K562 (cell line): ENCODE data around the gene NFATC2. TPM values are rescaled to one million over a fixed set of nuclear protein-coding genes. Genes with fewer than 3 reads are reported as not detected.
A peak's percentile ranks its signal among the peaks of the same experiment; 100 is the strongest.

Experiments used
- ARHGAP35 ChIP-seq: fragments of 450-650 bp; IDR thresholded peaks from 2 replicates; pipeline ENCODE4 v1.6.1; 2018; ENCODE audit not compliant: partially characterized antibody
- BRD4 ChIP-seq: fragments of 200-600 bp; sonication (generic); IDR thresholded peaks from 2 replicates; pipeline ENCODE4 v1.6.1; 2017; ENCODE audit warnings: inconsistent platforms
- RB1 ChIP-seq: fragments of 450-650 bp; IDR thresholded peaks from 2 replicates; pipeline ENCODE4 v1.6.1; 2017; ENCODE audit warnings: low read depth, mild to moderate bottlenecking
- SRF ChIP-seq, 2 experiments: fragments of 250-450, 450-650 bp in 1 of 2; sonication (Bioruptor Pico) in 1 of 2; sonication (generic) in 1 of 2; formaldehyde crosslinking; IDR thresholded peaks; 2 replicates each; pipeline versions ENCODE4 v1.5.0 to v1.5.1; 2020 to 2022; ENCODE audit warnings: mild to moderate bottlenecking in 1 of 2, missing genetic modification reagents in 1 of 2
- ZNF589 ChIP-seq: fragments of 200-800 bp; sonication (Bioruptor generic); IDR thresholded peaks from 2 replicates; pipeline ENCODE4 v1.6.1; 2016; ENCODE audit warnings: low read depth, missing genetic modification characterization, missing compliant biosample characterization
- polyA plus RNA-seq, 8 experiments: library from polyadenylated mRNA; depleted of rRNA in 4 of 8; stranded (reverse) in 5 of 8; unstranded in 3 of 8; fragments of >200 nt; fragmentation: Nextera tagmentation in 2 of 8; fragmentation: Illumina TruSeq in 1 of 8; extraction: Ambion mirVana in 2 of 8; extraction: Trizol in 1 of 8; gene quantifications; 2 replicates each; pipeline versions ENCODE4 v1.2.1 to v1.2.3, GENCODE V29; 2011 to 2014; ENCODE audit warnings: inconsistent platforms in 1 of 8, missing spikeins in 1 of 8
- total RNA-seq, 7 experiments: library from RNA; depleted of rRNA in 6 of 7; stranded (reverse); fragments of >200 nt in 6 of 7; fragmentation: Illumina TruSeq in 2 of 7; extraction: Trizol in 2 of 7; gene quantifications; 2 replicates each; pipeline versions ENCODE4 v1.2.1 to v1.2.3, GENCODE V29; 2011 to 2021; ENCODE audit warnings: low replicate concordance in 1 of 7
- TF ChIP-seq, protein P1 (sequence below): fragments of 250-450 bp; sonication (Bioruptor Pico); IDR thresholded peaks from 2 replicates; pipeline ENCODE4 v1.4.0; 2020; ENCODE audit warnings: mild to moderate bottlenecking, moderate library complexity, borderline replicate concordance
- TF ChIP-seq, protein P2 (sequence below): sonication (generic); formaldehyde crosslinking; IDR thresholded peaks from 2 replicates; pipeline ENCODE4 v1.8.0; 2022; ENCODE audit warnings: mild to moderate bottlenecking, missing genetic modification reagents
- TF ChIP-seq, protein P3 (sequence below): sonication (generic); formaldehyde crosslinking; IDR thresholded peaks from 2 replicates; pipeline ENCODE4 v1.9.0; 2022; ENCODE audit warnings: mild to moderate bottlenecking, missing genetic modification reagents
- TF ChIP-seq, protein P4 (sequence below): fragments of 450-650 bp; IDR thresholded peaks from 2 replicates; pipeline ENCODE4 v1.6.1; 2016; ENCODE audit warnings: mild to moderate bottlenecking, moderate library complexity

The NFATC2 gene
- total and polyA plus RNA-seq, 9 of the 15 experiments (the other 6 are each of a cell fraction or from before 2014, with no cell fraction given), result 1.9 to 11.2 (median 3.0) TPM

DNA sequence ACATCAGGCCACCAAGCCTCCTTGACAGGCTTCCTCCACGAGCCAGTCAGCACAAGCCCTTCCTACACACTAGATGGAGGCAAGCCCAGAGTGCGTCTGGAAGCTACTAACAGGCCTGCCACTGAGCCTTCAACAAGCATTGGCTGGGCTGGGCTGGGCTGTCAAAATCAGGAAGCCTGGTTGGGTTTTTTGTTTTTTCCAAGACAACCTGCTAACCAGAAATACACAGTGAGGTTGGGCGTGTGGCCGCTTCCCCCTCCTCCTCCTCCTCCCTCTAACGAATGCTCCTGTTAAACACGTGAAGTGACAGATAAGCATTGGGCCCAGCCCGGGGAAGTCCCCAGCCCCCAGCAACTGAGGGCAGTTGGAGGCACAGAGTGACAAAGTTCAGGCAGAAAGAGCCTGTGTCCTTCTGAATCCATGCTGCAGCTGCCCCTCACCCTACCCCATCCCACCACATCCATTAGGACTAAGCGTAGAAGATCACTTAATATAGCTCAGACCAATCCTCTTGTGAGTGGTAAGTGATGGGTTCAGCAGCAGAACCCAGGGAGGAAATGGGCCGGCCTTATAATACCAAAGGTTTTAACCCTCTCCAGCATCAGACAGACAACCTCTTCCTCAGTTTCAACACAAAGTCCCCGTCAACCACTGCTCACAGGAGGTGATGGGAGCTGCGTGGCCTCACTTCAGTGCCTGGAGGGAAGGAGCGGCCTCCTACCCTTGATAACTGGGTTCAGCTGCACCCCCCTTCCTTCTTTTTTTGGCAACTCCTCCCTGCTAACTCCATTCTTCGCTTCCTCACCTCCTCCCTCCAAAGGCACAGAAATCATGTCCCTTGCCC is 1.1 kb downstream of the NFATC2 start (continued):
- TF ChIP-seq, protein P1, sequence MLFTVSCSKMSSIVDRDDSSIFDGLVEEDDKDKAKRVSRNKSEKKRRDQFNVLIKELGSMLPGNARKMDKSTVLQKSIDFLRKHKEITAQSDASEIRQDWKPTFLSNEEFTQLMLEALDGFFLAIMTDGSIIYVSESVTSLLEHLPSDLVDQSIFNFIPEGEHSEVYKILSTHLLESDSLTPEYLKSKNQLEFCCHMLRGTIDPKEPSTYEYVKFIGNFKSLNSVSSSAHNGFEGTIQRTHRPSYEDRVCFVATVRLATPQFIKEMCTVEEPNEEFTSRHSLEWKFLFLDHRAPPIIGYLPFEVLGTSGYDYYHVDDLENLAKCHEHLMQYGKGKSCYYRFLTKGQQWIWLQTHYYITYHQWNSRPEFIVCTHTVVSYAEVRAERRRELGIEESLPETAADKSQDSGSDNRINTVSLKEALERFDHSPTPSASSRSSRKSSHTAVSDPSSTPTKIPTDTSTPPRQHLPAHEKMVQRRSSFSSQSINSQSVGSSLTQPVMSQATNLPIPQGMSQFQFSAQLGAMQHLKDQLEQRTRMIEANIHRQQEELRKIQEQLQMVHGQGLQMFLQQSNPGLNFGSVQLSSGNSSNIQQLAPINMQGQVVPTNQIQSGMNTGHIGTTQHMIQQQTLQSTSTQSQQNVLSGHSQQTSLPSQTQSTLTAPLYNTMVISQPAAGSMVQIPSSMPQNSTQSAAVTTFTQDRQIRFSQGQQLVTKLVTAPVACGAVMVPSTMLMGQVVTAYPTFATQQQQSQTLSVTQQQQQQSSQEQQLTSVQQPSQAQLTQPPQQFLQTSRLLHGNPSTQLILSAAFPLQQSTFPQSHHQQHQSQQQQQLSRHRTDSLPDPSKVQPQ (CRISPR knock-in tag), result no peak
- TF ChIP-seq ARHGAP35 (no peak), RB1 (0 out of 2 replicates have a peak, but pooled peaks have one; percentile 14), ZNF589 (no peak), BRD4 (no peak), SRF (CRISPR knock-in tag; IDR thresholded peaks at IDR 0.05) (no peak)
- TF ChIP-seq, protein P2, sequence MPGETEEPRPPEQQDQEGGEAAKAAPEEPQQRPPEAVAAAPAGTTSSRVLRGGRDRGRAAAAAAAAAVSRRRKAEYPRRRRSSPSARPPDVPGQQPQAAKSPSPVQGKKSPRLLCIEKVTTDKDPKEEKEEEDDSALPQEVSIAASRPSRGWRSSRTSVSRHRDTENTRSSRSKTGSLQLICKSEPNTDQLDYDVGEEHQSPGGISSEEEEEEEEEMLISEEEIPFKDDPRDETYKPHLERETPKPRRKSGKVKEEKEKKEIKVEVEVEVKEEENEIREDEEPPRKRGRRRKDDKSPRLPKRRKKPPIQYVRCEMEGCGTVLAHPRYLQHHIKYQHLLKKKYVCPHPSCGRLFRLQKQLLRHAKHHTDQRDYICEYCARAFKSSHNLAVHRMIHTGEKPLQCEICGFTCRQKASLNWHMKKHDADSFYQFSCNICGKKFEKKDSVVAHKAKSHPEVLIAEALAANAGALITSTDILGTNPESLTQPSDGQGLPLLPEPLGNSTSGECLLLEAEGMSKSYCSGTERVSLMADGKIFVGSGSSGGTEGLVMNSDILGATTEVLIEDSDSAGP (CRISPR knock-in tag), result no peak
- TF ChIP-seq, protein P3, sequence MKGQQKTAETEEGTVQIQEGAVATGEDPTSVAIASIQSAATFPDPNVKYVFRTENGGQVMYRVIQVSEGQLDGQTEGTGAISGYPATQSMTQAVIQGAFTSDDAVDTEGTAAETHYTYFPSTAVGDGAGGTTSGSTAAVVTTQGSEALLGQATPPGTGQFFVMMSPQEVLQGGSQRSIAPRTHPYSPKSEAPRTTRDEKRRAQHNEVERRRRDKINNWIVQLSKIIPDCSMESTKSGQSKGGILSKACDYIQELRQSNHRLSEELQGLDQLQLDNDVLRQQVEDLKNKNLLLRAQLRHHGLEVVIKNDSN, result peak; percentile 68
- TF ChIP-seq, protein P4, sequence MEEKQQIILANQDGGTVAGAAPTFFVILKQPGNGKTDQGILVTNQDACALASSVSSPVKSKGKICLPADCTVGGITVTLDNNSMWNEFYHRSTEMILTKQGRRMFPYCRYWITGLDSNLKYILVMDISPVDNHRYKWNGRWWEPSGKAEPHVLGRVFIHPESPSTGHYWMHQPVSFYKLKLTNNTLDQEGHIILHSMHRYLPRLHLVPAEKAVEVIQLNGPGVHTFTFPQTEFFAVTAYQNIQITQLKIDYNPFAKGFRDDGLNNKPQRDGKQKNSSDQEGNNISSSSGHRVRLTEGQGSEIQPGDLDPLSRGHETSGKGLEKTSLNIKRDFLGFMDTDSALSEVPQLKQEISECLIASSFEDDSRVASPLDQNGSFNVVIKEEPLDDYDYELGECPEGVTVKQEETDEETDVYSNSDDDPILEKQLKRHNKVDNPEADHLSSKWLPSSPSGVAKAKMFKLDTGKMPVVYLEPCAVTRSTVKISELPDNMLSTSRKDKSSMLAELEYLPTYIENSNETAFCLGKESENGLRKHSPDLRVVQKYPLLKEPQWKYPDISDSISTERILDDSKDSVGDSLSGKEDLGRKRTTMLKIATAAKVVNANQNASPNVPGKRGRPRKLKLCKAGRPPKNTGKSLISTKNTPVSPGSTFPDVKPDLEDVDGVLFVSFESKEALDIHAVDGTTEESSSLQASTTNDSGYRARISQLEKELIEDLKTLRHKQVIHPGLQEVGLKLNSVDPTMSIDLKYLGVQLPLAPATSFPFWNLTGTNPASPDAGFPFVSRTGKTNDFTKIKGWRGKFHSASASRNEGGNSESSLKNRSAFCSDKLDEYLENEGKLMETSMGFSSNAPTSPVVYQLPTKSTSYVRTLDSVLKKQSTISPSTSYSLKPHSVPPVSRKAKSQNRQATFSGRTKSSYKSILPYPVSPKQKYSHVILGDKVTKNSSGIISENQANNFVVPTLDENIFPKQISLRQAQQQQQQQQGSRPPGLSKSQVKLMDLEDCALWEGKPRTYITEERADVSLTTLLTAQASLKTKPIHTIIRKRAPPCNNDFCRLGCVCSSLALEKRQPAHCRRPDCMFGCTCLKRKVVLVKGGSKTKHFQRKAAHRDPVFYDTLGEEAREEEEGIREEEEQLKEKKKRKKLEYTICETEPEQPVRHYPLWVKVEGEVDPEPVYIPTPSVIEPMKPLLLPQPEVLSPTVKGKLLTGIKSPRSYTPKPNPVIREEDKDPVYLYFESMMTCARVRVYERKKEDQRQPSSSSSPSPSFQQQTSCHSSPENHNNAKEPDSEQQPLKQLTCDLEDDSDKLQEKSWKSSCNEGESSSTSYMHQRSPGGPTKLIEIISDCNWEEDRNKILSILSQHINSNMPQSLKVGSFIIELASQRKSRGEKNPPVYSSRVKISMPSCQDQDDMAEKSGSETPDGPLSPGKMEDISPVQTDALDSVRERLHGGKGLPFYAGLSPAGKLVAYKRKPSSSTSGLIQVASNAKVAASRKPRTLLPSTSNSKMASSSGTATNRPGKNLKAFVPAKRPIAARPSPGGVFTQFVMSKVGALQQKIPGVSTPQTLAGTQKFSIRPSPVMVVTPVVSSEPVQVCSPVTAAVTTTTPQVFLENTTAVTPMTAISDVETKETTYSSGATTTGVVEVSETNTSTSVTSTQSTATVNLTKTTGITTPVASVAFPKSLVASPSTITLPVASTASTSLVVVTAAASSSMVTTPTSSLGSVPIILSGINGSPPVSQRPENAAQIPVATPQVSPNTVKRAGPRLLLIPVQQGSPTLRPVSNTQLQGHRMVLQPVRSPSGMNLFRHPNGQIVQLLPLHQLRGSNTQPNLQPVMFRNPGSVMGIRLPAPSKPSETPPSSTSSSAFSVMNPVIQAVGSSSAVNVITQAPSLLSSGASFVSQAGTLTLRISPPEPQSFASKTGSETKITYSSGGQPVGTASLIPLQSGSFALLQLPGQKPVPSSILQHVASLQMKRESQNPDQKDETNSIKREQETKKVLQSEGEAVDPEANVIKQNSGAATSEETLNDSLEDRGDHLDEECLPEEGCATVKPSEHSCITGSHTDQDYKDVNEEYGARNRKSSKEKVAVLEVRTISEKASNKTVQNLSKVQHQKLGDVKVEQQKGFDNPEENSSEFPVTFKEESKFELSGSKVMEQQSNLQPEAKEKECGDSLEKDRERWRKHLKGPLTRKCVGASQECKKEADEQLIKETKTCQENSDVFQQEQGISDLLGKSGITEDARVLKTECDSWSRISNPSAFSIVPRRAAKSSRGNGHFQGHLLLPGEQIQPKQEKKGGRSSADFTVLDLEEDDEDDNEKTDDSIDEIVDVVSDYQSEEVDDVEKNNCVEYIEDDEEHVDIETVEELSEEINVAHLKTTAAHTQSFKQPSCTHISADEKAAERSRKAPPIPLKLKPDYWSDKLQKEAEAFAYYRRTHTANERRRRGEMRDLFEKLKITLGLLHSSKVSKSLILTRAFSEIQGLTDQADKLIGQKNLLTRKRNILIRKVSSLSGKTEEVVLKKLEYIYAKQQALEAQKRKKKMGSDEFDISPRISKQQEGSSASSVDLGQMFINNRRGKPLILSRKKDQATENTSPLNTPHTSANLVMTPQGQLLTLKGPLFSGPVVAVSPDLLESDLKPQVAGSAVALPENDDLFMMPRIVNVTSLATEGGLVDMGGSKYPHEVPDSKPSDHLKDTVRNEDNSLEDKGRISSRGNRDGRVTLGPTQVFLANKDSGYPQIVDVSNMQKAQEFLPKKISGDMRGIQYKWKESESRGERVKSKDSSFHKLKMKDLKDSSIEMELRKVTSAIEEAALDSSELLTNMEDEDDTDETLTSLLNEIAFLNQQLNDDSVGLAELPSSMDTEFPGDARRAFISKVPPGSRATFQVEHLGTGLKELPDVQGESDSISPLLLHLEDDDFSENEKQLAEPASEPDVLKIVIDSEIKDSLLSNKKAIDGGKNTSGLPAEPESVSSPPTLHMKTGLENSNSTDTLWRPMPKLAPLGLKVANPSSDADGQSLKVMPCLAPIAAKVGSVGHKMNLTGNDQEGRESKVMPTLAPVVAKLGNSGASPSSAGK, result no peak; the same call in 1 of the 2 replicates
